HG03565 (cell line): ENCODE data around the gene SLC35A1.

ENCODE experiments used
- ATAC-seq: cut with Tn5 transposase; IDR thresholded peaks from one replicate; pipeline ENCODE4 v1.9.1; 2021; ENCODE audit warnings: mild to moderate bottlenecking, moderate library complexity; ENCODE audit not compliant: unreplicated experiment

The SLC35A1 gene

GRCh38 chr6:87522686-87523085 is 49.9 kb downstream of the SLC35A1 start:
- ATAC-seq: no peak

GRCh38 chr6:87529221-87529620 is 56.4 kb downstream of the SLC35A1 start:
- no peak for ATAC-seq

GRCh38 chr6:87534377-87535047 is 61.7 kb downstream of the SLC35A1 start:
- no peak for ATAC-seq

GRCh38 chr6:87538510-87539260 is 65.9 kb downstream of the SLC35A1 start:
- ATAC-seq: no peak

GRCh38 chr6:87539554-87539953 is 66.8 kb downstream of the SLC35A1 start:
- no peak for ATAC-seq

GRCh38 chr6:87540539-87540938 is 67.8 kb downstream of the SLC35A1 start:
- ATAC-seq: no peak

DNA sequence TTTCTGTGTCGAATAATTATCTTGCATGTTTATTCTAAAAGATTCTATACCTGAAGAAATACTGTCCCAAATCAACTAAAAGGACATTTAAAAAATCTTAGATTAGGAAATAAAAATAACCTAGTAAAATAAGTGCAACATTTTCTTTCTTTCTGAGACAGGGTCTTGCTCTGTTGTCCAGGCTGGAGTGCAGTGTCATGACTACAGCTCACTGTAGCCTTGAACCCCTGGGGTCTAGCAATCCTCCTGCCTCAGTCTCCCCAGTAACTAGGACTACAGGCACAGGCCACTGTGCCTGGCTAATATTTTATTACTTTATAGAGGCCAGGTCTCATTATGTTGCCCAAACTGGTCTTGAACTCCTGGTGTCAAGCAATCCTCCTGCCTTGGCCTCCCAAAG is 68.3 kb downstream of the SLC35A1 start:
- ATAC-seq: no peak

- ATAC-seq: no peak
Measured at GRCh38 chr6:87541744-87542143, 69.0 kb downstream of the SLC35A1 start.

- ATAC-seq: no peak
Measured at GRCh38 chr6:87543696-87544473, 71.1 kb downstream of the SLC35A1 start.

DNA sequence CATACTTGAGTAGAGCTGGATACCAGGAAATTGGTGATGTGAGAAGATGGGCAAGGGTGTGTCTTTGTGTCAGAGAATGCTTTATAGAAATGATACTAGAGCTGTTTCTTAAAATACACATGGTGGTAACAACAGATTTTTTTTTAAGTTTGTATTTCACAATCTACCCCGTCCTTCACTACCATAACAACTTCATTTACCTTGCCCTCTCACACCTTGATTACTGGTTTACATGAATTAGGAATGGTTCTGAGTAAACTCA is 71.6 kb downstream of the SLC35A1 start:
- ATAC-seq: no peak

GRCh38 chr6:87551799-87552198 is 79.0 kb downstream of the SLC35A1 start:
- ATAC-seq: no peak

DNA sequence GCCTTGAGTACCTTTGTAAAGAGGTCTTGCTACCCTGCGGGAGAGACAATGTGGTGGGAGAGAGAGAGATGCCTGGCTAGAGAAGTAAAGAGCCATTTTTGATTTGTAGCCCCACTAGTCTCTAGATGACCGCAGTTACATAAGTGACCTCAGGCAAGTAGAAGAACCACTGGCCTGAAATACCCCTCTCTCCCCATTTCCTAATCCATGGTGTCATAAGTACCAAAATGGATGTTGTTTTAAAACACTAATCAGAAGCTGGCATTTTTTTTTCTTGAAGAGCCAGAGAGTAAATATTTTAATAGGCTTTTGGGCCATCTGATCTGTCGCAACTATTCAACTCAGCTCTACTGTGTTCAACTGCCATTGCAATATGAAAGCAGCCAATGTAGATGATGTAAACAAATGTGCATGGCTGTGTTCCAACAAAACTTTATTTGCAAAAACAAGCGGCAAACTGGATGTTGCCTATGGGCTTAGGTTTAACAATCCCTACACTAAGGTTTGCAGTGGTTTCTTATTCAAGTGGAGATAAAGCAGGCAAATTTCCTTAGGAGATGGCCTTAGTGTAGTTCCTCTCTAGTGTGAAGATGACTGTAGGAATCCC is 80.5 kb downstream of the SLC35A1 start:
- ATAC-seq: no peak

GRCh38 chr6:87555506-87555905 is 82.7 kb downstream of the SLC35A1 start:
- ATAC-seq: no peak

DNA sequence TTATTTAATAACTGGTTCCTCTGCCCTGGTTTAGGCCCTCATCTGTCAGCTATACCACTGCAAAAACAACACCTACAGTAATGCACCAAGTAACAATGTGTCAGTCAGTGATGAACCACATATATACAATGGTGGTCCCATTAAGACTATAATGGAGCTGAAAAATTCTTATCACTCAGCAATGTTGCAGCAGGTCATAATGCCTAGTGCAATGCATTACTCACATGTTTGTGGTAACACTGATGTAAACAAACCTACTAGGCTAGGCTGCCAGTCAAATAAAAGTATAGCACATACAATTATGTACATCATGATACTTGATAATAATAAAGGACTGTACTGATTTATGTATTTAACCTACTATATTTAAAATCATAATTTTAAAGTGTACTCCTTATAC is 85.7 kb downstream of the SLC35A1 start:
- ATAC-seq: no peak

DNA sequence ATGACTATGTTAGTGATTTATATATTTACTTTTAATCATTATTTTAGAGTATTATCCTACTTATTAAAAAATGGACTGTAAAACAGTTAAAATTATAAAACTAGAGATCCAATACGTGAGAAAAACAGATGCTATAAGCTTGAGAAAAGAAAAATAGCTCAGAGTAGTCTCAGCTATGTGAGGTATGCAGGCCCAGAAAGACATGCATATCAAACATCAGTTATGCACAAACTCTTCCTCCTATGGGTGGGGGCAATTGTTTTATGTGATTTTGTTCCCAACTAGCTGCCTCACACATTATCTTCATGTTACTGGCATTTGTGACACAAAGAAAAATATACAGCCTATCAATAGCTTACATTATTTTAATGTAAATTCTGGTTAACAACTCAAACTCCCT is 88.2 kb downstream of the SLC35A1 start:
- ATAC-seq: no peak
